ENCODE results near the gene OGFOD2.

DNA sequence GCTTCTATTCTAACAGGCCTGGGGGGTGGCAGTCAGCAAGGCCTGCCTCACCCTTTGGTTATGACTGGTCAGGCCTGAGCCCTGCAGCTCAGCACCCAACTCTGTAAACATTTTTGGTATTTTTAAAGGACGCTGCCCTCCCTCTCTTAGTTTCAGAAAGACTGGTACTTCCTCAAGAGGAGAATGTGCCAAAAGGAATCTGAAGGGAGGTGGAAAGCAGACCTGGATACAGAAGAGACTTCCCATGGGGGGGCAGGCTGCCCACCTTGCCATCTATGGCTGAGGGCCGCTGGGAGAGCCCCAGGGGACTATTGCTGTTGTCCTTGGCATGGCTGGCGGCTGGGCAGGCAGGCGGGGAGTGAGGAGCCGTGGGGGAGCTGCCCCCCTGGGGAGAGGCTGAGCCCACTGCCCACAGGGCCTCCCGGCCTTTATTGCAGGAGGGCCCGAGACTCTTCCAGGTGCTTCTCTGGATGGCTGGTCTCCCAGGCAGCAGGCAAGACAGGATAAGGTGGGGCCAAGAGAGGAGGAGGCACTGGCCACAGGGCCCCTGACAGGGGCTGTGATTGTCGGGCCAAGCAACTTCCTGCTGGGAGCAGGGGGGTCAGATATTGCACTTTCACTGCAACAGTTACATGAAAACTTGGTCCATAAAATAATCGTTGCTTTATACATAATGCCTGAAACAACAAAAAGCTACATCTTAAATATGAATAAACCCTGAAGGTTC lies 8.9 kb downstream of the OGFOD2 start:
- TF ChIP-seq, protein P1, sequence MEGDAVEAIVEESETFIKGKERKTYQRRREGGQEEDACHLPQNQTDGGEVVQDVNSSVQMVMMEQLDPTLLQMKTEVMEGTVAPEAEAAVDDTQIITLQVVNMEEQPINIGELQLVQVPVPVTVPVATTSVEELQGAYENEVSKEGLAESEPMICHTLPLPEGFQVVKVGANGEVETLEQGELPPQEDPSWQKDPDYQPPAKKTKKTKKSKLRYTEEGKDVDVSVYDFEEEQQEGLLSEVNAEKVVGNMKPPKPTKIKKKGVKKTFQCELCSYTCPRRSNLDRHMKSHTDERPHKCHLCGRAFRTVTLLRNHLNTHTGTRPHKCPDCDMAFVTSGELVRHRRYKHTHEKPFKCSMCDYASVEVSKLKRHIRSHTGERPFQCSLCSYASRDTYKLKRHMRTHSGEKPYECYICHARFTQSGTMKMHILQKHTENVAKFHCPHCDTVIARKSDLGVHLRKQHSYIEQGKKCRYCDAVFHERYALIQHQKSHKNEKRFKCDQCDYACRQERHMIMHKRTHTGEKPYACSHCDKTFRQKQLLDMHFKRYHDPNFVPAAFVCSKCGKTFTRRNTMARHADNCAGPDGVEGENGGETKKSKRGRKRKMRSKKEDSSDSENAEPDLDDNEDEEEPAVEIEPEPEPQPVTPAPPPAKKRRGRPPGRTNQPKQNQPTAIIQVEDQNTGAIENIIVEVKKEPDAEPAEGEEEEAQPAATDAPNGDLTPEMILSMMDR (IDR thresholded peaks at IDR 0.05), result no peak
- TF ChIP-seq POLR2AphosphoS5 (IDR thresholded peaks at IDR 0.05) (peak; percentile 25), POLR2A (IDR thresholded peaks at IDR 0.05) (no peak)
